ENCODE results near the gene BICRAL. TPM values are rescaled to one million over a fixed set of nuclear protein-coding genes. Genes with fewer than 3 reads are reported as not detected.

Gene BICRAL
- total and polyA plus RNA-seq, 2 donors (not counting 3 experiments of a cell fraction or from before 2014, with no cell fraction given): 5.6 to 6.8 TPM

DNA sequence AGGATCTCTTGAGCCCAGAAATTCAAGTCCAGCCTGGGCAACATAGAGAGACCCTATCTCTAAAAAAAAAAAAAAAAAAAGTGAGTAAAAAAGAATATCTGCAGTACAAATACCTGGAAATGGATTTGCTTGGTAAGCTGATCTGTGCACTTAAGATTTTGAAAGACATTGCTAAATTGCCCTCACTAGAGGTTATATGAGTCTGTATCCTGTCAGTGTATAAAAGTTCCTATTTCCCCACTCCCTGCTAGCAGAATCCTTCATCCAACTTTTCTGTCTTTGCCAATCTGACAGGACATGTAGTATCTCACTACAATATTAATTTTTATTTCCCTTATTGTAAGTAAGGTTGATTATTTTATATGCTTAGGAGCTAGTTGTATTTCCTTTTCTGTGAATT, 36.1 kb downstream of the BICRAL start:
- Histone ChIP-seq H3K4me3 (replicated peaks in 1 of 3; ENCODE audit: insufficient read depth in 1 of 3, low read depth in 1 of 3, low read length in 3 of 3) (no peak overlapping the region), H3K9ac (replicated peaks; ENCODE audit: extremely low read depth, insufficient read depth, low read length) (no peak overlapping the region), H3K36me3 (ENCODE audit: control insufficient read depth in 2 of 2, extremely low read depth in 1 of 2, insufficient read depth in 2 of 2, low read length in 2 of 2) (no peaks in the 10 kb centered on the region), H3K4me2 (ENCODE audit: insufficient read depth, low read length) (no peak overlapping the region), H3K27ac (ENCODE audit: insufficient read depth, low read depth, low read length) (no peak overlapping the region), H3K27me3 (ENCODE audit: control insufficient read depth in 2 of 2, insufficient read depth in 2 of 2, low read length in 2 of 2) (no peaks in the 10 kb centered on the region), H4K20me1 (replicated peaks; ENCODE audit: control insufficient read depth, extremely low read depth, insufficient read depth, low read length) (no peaks in the 10 kb centered on the region), H3K4me1 (ENCODE audit: control insufficient read depth, extremely low read depth, insufficient read depth, low read length) (no peaks in the 10 kb centered on the region), H2AFZ (ENCODE audit: low read depth, low read length) (no peak overlapping the region), H3K9me3 (replicated peaks; ENCODE audit: control insufficient read depth, insufficient read depth, low read length) (no peaks in the 10 kb centered on the region), H3K9me1 (replicated peaks; ENCODE audit: control insufficient read depth, extremely low read depth, insufficient read depth, low read length) (no peaks in the 10 kb centered on the region), H3K79me2 (ENCODE audit: control insufficient read depth, insufficient read depth, low read length) (no peaks in the 10 kb centered on the region)
- dilution Hi-C loops (cut with MboI; ENCODE audit: extremely low pct_ligation_motif_present, low sequenced_read_pairs): no loop called here
- CTCF ChIA-PET: interaction anchor here (0.7 to 1.4 kb wide), 4 partner anchors 13 to 138 kb away, joined by 3 to 5 read pairs (median 4); no protein-coding TSS in a partner anchor
- FAIRE-seq (no peak), DNase-seq (ENCODE audit: low read depth, low spot score) (no peak)
- BruUV-seq (replicated peaks): no TSS peak
- POLR2A ChIA-PET: no interaction called here
- intact Hi-C loops (cut with micrococcal nuclease): no loop called here
- TF ChIP-seq, protein P1, sequence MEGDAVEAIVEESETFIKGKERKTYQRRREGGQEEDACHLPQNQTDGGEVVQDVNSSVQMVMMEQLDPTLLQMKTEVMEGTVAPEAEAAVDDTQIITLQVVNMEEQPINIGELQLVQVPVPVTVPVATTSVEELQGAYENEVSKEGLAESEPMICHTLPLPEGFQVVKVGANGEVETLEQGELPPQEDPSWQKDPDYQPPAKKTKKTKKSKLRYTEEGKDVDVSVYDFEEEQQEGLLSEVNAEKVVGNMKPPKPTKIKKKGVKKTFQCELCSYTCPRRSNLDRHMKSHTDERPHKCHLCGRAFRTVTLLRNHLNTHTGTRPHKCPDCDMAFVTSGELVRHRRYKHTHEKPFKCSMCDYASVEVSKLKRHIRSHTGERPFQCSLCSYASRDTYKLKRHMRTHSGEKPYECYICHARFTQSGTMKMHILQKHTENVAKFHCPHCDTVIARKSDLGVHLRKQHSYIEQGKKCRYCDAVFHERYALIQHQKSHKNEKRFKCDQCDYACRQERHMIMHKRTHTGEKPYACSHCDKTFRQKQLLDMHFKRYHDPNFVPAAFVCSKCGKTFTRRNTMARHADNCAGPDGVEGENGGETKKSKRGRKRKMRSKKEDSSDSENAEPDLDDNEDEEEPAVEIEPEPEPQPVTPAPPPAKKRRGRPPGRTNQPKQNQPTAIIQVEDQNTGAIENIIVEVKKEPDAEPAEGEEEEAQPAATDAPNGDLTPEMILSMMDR (IDR thresholded peaks at IDR 0.05; ENCODE audit: extremely low read depth in 1 of 2, insufficient read depth in 1 of 2, low read depth in 1 of 2, low read length in 2 of 2): no peak
- TF ChIP-seq FOS (IDR thresholded peaks at IDR 0.05; ENCODE audit: borderline replicate concordance, insufficient read depth, low read length) (no peak), MYC (IDR thresholded peaks at IDR 0.05; ENCODE audit: low read depth, low read length) (no peak), EZH2 (IDR thresholded peaks at IDR 0.05; ENCODE audit: borderline replicate concordance, low read depth, low read length, severe bottlenecking) (no peak), JUN (IDR thresholded peaks at IDR 0.05; ENCODE audit: borderline replicate concordance, insufficient read depth, insufficient read length, low read depth) (no peak), POLR2A (IDR thresholded peaks at IDR 0.05; ENCODE audit: low read depth, low read length) (no peak), POLR2AphosphoS5 (IDR thresholded peaks at IDR 0.05; ENCODE audit: insufficient read depth, low read depth, low read length) (no peak), GATA2 (IDR thresholded peaks at IDR 0.05; ENCODE audit: insufficient read depth, insufficient read length, low read depth, low read length) (no peak)
- TF ChIP-seq, protein P2, sequence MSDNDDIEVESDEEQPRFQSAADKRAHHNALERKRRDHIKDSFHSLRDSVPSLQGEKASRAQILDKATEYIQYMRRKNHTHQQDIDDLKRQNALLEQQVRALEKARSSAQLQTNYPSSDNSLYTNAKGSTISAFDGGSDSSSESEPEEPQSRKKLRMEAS (IDR thresholded peaks at IDR 0.05; ENCODE audit: insufficient read depth, insufficient read length): no peak

All from endothelial cell of umbilical vein (primary cell).